Stimulated activated CD4-positive, alpha-beta T cell treated with anti-CD3 and anti-CD28 coated beads, Interleukin-4, amount 100 ng/mL, for 1 hour (primary cell): ENCODE results near the gene LIMS4.
"Not testable (repeated sequence)": the region's sequence is repeated elsewhere in the genome, so short reads cannot be mapped to it uniquely, and the experiment has no call there.

Source experiments
- DNase-seq: peaks from one replicate; pipeline ENCODE4 v3.0.0-alpha.2; 2020

Gene LIMS4

DNA sequence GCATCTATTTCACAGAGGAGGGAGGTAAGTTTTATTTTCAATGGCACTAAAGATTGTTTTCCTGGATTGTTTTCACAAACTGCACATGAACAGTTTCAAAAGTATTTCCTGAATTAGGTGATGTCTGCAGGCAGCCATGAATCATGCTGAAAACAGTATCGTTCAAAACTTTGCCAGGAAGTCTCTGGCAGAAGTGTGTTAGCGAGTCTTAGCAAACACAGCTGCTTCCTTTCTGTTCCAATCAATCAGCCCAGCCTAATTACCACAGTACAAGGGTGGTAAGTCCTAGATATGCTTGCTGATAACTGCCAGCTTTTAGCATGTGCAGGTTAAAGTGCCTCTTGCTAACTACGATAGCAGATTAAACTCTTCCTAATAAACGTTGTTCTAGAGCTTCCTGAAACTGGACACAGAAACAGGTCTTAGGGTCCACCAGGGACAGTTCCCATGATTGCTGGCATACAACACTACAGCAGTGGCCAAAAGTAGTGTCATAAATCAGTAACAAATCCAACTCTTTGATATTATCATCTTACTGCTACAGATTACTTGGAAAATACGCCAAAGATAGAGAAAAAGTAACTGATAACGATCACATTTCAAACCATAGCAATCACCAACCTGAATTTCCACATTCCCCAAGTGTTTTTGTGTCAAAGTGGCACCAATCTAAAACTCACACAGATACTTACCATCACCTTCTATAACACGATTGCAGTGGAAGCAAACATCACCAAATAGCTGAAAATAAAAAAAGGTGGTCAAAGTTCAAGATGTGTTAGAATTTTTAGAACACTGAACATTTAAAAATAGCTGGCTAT, 23.3 kb downstream of the LIMS4 start:
- DNase-seq, result not testable (repeated sequence)

DNA sequence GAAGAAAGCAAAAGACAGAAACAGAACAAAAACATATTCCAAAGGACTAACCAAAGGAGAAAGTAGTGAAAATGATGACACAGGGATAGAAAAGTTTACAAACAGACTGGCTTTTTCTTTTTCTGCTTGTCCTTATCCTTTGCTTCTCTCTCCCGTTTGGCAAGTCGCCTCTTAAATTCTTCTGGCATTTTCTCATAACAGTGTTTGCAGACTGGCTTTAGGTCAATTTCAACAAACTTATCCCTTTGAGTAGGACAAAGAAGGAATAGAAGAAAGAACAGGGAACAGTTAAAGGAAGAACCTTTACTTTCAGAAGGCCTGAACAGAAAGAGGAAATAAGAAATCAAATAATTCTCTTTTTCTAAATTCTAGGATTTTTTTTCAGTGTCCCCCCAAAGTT, 26.0 kb downstream of the LIMS4 start:
- DNase-seq, result not testable (repeated sequence)

DNA sequence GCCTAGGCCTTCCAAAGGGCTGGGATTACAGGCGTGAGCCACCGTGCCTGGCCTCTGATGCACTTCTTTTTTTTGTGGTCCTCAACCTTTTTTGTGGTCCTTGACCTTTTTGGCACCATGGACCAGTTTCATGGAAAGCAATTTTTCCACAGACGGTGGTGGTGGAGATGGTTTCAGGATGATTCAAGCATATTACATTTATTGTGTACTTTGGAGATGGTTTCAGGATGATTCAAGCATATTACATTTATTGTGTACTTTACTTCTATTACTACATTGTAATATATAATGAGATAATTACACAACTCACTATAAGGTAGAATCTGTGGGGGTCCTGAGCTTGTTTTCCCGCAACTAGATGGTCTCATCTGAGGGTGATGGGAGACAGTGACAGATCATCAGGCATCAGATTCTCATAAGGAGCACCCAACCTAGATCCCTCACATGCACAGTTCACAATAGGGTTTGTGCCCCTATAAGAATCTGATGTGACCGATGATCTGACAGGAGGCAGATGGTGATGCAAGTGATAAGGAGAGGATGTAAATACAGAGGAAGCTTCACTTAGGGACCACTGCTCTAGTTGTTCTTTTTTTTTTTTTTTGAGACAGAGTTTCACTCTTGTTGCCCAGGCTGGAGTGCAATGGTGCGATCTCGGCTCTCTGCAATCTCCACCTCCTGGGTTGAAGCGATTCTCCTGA, 29.2 kb downstream of the LIMS4 start:
- DNase-seq, result not testable (repeated sequence)

DNA sequence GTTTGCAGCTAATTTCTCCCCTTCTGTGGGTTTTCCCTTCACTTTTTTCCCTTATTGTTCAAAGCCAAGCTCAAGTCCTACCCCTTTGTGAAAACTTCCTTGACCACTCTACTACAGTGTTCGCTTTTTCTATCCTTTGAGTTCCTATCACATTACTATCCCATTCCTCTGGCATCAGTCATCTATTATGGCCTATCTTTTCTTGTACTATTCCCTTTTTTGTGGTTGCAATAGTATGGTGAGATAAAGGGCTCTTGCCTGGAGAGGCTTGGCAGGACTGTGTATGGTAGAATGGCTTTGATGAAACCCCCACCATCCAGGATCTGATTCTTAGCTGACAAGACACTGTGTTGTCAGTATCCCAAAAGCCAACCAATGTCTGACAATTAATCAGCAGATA, 30.7 kb downstream of the LIMS4 start:
- not testable (repeated sequence) for DNase-seq

DNA sequence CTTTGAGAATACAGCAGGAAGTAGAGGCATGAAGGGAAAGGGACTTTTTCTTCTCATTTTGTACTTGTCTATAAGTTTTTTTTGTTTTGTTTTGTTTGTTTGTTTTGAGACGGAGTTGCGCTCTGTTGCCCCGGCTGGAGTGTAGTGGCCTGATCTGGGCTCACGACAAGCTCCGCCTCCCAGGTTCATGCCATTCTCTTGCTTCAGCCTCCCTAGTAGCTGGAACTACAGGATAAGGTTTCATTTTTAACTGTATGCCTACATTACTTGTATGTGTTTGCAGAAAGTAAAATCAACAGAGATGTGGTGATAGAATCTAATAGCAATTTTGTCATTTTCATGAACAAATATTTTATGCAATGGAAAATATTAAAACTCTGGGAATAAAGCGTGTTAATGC, 38.1 kb downstream of the LIMS4 start:
- DNase-seq, result not testable (repeated sequence)

DNA sequence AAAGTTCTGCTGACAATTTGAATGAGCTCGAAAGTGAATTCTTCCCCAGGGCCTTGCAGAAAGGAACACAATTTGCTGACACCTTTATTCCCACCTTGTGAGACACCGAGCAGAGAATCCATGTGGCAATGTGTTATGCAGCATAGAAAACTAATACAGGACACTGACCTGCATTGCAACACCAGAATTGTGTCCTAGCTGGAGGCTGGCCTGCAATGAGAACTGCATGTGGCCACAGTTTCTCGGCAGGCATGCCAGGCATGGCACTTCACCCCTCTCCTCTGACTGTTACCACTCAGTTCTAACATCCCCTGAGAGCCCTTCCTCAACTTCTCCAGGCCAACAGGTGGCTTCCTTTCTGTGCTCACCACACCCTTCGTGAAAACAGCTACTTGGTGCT, 46.9 kb downstream of the LIMS4 start:
- not testable (repeated sequence) for DNase-seq

DNA sequence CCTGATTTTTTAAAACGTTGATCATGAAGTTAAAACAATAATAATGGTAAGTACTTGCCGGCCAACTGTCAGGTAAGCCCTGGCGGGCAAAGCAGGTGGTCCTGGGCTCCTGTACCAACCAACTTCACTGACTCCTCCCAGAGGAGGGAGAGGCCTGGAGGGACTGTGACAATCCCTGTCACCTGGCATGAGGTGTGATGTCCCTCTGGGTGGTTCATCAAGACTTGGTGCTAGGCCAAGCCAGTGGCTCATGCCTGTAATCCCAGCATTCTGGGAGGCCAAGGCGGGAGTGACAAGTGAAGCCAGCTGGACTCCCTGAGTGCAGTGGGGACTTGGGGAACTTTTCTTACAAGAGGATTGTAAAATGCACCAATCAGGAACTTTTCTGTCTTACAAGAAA, 48.2 kb downstream of the LIMS4 start:
- DNase-seq, result not testable (repeated sequence)

DNA sequence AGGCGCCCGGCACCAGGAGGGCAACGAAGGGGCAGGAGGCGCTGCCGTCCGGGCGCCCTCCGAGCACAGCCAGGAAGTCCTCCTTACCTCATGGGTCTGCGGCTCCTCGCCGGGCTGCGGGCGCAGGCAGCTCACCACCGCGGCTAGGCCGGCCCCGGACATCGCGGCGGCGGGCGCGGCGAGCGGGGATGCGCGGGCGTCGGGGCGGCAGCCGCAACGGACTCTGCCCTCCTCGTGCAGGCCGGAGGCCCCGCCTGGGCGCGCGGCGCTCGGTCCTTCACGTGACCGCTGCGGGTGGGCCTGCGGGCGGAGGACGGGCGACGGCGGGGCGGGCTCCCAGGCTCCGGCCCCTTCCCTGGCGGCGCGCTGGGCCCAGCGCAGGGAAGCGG, 49.0 kb downstream of the LIMS4 start:
- not testable (repeated sequence) for DNase-seq

DNA sequence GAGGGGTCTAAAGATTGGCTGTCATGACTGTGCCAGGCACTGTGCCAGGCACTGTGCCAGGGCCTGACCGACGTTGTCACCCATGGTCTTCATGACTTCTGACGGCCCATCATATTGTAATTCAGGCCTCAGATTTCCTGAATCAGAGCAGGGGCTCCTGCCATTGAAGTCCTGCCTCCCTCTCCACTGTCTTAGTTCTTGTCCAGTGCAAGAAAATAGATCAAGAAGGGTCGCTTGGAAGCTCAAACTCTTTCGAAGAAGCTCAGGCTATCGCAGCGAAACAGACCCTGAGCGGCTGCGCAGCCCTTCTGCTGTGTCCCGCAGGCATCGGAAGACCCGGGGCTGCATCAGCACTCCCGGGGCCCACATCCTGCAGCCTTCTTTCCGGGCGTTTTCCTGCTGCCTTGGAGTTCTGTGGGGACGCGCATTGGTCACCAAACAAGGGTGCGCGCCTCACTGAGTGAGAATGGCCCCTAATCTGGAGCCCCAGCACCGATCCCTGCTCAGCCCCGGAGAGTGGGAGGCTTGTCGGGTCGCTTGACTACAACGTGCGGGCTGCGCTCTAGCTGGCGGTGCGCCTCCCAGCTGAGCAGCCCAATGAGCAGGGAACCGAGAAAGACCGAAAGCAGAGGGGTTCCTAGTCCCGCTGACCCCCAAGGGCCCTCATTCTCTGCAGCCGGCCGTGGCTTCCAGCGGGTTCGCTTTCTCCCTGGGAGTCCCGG, 49.6 kb downstream of the LIMS4 start:
- DNase-seq, result not testable (repeated sequence)

DNA sequence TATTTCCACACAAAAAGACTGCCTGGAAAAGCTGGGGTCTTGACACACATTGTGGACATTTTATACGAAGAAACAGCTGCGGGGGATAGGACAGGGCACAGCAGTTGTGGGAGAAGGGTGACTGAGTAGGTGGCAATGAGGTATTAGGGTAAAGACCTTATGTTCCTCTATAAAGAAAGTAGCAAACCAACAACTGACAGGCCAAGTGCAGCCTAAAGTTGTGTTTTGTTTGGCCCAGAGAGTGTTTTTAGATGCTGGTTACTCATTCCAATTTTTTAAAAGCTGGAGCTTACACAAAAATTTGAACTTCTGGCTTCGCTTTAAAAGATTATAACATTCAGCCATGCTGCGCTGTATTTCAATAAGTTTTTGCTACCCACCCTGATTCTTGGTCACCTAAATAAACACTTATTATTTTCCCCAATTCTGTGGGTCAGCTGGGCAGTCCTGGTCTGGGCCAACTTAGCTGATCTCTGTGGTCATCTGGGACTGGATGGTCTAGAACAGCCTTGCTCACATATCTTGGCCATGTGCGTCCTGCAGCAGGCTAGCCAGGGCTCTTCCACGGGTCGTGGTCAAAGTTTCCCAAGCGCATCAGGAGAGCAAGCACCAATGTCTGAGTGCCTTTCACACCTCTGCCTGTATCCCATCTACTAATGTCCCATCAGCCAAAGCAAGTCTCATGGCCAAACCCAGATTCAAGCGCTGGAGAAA, 51.8 kb downstream of the LIMS4 start:
- not testable (repeated sequence) for DNase-seq

DNA sequence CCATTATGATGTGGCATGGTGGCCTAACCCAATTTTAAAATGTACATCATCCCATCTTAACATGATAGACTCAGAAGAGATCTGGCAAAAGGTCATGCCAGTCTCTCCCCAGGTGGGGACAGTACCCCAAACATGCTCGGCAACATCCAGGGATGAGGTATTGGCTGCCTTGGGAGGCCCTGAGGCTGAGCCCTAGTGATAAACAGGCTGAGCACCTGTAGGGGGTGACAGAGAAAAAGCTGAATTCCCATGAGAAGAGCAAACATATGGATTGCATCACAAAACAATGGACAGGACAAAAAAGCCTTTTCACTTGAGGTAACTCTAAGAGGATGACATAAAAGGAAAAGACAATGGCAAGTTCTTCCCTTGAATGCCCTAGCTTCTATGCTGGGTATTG, 65.5 kb downstream of the LIMS4 start:
- not testable (repeated sequence) for DNase-seq

DNA sequence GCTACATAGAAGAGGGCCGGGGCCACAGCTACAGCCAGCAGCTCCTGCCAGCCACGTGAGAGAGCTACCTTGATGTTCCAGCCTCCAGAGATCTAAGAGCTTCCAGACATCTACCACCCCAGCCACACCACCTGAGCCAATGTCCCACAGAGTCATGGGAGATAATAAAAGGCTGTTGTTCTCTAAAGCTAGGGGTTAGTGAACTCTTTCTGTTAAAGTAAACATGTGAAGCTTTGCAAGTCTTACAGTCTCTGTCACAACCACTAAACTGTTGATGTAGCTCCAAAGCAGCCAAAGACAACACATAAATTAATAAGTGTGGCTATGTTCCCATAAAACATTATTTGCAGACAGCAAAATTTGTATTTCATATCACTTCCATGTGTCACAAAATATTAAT, 67.6 kb downstream of the LIMS4 start:
- DNase-seq, result not testable (repeated sequence)

DNA sequence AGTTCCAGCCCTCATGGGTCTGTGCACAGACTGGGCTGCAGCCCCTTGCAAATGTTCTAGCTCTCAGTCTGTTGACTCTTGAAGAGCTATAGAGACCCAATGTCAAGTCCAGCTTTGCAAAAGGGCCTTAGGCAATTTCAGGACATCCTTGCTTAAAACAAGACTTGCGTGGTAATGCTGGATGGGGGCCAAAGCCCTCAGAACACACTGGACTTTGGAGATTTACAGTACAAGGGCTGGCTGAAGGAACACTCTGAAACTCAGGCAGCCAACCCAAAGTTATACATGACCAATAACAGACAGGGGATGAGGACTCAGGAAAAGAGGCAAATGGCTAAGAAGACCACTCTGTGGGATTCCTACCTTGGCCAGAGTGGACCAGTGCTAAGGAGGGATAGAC, 68.4 kb downstream of the LIMS4 start:
- not testable (repeated sequence) for DNase-seq

DNA sequence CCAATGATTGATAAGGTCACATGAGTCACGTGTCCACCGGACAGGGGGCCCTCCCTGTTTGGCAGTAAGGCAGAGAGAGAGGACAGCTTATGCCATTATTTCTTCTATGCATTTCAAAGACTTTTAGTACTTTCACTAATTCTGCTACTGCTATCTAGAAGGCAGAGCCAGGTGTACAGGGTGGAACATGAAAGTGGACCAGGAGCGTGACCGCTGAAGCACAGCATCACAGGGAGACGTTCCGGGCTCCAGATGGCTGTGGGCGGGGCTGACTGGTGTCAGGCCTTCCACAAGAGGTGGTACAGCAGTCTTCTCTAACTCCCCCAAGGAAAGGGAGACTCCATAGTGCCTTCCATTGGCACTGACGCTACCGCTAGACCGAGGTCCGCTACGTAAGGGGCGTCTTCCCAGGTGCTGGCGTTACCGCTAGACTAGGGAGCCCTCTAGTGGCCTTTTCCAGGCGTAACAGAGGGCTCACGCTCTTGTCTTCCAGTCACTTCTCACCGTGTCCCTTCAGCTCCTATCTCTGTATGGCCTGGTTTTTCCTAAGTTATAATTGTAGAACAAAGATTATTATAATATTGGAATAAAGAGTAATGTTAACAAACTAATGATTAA, 71.5 kb downstream of the LIMS4 start:
- DNase-seq, result not testable (repeated sequence)

DNA sequence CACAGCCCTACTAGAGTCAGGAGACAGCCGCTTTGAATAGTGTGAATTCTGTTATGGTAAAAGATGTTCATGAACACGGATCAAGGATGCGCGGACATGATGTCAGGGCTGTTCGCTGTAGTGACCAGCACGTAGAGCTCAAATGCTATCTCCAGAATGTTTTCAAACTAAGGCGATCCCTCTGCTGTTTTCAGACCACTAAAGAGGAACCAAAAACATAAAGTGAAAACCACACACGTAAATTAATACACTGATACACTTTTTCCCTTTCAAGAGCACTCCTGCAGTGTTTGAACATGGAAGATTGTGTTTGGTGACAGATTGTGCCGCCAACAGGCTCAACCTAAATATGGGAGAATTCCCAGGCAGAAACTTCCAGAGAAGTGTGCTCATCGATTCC, 73.2 kb downstream of the LIMS4 start:
- DNase-seq, result not testable (repeated sequence)

DNA sequence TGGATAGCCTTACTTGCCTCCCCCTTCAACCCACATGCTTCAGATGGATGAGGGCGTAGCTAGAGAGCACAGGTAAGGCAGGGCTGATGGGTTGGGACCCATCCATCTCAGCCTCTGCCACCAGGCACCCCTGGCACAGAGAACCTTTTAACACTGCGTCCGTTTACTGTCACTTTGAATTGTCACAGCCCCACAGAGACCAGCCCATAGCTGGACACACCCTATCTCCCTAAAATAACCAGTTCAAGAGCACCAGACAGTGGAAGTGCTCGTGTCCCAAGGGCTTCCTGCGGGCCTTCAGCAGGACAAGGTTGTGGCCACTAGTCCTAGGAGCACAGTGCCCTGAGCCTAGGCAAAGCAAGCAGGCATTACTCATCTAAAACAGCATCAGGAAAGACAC, 76.6 kb downstream of the LIMS4 start:
- not testable (repeated sequence) for DNase-seq
